Stimulated activated CD4-positive, alpha-beta T cell treated with anti-CD3 and anti-CD28 coated beads, TNF-alpha, amount 100 ng/mL, for 4 hours (primary cell): ENCODE measurements around the gene ATP9A.
"Not testable (repeated sequence)": the region's sequence is repeated elsewhere in the genome, so short reads cannot be mapped to it uniquely, and the experiment has no call there.

Source experiments
- DNase-seq, 3 experiments: peaks; one replicate each; pipeline ENCODE4 v3.0.0-alpha.2; 2020; ENCODE audit warnings: low read depth in 3 of 3

ATP9A gene

DNA sequence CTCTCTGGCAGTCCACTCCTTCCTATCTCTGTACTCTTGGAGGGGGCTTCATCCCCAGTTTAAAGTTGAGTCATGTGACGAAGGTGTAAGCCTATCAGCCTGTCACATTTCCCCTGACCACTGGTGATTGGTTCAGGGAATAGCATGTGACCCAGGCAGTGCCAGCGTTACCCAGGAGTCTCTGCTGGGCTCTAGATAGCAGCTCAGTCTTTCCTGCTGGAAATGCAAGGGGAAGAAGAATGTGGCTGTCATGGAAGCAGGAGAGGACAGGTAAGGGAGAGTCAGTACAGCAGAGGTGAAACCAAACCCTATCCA, 190.1 kb downstream of the ATP9A start:
- no peak for DNase-seq

DNA sequence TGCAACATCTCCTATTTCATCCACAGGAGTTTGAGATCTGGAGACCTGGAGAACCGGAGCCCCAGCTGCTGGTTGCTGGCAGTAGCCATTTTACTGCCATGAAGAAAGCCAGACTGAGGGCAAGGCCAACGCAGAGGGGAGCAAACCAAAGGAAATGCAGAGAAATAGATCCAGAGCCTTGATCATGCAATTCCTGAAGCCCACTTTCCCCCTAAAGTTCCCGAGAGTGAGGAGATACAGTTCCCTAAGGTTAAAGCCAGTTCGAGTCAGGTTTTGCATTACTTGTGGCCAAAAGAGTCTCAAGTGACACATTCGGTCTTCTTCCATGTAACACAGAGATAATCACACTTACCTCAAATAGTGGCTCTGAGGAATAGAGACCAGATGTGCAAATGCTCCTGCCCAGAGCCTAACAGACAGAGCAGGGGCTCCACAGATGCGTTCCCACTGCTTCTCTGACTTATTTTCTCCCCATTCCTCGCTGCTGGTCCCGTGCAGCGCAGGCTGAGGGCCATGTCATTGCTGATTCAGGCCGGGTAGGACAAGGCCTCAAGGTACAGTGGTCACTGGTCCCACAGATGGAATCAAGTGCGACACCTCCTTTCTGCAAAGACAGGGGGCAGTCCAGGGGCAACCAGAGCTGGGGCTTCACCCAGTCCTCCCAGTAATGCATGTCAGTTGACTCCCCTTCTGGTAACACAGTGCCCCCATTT, 190.6 kb downstream of the ATP9A start:
- no peak for DNase-seq

DNA sequence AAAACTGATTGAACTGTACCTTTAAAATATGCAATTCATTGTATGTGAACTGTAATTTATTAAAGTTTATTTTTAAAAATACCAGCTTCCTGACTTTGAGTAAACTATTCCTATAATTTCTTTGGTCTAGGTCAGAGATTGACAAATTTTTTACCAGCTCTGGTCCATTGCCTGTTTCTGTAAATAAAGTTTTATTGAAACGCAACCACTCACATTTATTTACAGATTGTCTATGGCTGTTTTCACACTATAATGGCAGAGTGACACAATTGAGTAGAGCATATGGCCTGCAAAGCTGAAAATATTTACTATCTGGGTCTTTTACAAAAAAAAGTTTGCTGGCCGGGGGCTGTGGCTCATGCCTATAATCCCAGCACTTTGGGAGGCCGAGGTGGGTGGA, 192.7 kb downstream of the ATP9A start:
- DNase-seq, result no peak

DNA sequence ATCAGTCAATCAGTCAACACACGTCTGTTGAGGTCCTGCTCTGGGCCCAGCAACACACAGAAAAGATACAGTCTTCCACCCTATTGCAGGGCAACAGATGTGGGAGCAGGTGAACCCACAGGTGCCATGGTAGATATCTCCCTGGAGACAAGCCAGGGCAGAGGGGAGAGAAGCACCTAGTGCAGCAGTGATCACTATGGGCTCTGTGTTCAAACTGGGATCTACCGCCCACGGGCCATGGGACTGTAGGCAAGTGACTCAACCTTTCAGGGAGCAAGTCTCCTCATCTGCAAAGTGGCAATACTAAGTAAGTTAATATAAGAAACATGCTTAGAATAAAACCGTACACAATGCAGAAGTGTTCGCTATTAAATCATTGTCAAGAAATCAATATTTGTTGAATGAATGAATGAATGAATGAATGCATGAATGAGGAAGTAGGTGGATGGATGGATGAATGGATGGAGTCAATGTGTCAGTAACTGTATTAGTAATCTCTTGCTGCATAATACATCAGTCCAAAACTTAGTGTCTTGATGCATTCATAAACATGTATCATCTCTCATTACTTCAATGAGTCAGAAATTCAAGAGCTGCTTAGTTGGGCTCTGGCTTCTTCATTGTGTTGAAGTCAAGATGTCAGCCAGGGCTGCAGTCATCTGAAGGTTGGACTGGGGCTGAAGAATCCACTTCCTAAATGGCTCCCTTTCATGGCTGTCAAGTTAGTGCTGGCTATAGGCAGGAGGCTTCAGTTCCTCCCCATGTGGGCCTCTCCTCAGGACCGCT, 193.7 kb downstream of the ATP9A start:
- DNase-seq, result no peak

DNA sequence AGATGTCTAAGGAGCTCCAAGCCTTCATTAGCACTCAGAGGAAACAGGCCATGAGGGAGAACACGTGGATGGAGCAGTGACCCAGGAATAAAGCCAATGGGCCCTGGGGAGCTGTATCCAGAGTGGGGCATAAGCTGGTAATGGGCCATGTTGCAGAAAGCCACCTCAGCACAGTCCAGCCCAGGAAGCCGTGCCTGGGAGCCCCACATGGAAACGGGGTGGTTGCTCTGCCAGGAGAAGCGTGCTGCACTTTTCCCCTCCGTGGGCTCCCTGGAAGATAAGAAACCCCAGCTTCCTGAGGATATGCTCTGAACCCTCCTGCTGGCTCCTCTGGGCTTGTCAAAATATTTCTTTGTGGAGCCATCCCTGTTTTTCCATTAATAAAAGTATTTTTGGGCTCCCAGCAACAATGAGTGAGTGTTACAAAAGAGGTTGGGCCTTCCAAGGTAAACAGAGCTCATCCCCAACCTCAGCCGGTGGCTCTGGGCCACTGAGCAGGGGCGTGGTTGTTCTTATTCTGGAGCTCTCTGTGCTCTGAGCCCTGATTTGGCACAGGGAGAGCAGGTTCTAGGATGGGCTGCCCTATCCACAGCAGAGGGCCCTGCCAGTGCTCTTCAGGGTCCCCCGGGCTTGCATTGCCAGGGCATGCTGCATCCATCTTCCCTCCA, 194.5 kb downstream of the ATP9A start:
- DNase-seq, result no peak

DNA sequence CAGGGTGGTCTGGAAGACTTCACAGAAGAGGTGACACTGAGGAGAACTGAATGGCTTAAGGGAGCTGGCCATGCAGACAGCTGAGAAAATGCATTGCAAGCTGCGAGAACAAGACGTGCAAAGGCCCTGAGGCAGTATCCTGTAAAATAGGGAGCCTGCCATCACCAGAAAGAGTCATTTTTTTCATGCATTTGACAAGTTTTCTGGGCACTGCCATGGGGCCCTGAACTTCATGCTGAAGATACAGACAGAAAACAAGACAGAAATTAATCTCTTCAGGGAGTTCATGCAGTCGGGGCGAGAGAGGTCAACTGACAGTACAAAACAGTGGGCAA, 196.8 kb downstream of the ATP9A start:
- no peak for DNase-seq

DNA sequence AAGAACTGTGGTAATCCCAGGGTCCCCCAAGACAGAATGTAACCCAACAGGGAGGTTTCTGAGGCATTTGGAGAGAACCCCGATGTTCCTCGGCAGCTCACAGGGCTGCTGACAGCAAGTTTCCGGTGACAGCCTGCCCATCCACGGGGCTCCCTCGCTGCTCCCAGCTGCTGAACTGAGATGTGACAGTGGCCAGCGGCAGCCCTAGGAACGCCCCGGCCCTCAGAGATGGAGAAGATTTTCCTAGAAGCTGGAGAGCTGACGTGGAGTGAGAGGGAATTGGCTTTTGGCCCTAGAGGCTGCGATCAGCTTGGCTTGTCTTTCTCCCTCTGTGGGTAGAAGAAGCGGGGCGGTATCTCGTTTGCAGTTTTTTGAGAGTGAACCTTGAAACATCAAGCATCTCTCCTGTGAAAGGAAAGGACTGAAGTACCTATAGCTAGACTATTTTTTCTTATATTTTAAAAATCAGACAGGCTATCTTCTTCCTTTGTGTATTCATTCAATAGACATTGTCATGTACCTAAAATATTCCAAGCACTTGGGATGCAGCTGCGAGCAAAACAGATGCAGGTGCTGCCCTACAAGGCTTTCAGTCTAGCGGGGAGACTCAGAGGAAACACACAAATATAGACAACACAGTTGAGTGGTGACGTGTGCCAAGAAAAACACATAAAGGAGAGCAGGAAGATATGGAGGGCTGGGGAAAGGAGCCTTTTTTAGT, 197.3 kb downstream of the ATP9A start:
- no peak for DNase-seq

DNA sequence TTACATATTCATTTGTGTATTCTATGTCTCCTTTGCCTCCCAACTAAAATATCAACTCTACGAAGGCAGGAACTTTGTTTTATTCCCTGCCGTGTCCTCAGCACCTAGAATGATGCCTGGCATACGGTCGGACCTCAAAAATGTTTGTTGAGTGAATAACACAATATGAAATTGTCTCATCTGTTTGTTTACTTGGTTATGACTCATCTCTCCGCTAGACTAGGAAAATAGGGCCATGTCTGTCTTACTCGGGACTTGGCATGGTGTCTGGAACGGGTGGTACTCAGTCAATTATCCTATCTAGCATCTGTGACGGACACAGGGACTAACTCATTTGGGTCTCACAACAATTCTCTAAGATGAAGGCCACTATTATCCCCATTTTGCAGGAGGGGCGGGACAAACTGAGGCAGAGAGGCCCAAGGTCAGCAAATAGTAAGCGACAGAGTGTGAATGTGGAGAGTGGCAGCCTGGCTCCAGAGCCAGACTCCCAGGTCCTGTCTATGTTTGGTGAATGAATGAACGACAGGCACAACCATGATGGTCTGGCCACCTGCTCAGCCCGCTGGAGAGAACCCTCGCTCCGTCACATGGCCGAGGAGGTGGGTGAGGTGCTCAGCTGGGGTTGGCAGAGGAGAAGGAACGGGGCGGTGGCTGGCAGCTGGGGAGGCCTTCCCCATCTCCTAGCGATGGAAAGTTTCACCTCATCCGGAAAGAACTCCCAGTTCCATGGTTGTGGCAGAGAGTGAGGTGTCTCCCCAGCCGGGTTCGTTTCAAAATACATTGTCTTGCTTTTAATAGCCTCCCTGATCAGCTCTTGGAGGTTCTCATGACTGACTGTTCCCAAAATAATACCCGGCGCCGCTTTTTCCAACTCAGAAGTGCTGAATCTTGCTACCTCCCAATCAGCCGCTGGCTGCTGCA, 198.1 kb downstream of the ATP9A start:
- DNase-seq, result no peak

DNA sequence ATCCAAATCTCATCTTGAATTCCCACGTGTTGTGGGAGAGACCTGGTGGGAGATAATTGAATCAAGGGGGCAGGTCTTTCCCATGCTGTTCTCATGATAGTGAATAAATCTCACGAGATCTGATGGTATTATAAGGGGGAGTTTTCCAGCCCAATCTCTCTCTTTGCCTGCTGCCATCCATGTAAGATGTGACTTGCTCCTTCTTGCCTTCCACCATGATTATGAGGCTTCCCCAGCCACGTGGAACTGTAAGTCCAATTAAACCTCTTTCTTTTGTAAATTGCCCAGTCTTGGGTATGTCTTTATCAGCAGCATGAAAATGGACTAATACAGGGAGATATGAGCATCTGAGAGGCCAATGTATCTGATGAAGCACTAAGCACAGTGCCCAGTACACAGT, 199.7 kb downstream of the ATP9A start:
- DNase-seq, result not testable (repeated sequence)

DNA sequence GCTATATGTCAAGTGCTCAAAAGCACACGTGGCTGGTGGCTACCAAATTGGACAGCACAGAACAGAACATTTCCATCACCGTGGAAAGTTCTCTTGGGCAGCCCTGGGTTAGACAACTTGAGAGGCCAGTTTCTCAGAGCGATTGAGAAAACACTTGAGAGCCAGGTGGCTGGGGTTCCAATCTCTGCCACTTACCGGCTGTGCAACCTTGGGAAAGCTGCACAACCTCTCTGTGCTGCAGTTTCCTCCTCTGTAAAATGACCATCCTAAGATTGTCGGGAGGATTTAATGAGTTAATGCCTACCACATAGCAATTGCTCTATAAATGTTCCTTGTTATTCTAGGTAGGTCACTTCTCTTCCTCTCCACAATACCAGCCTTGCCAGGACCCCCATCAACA, 200.6 kb downstream of the ATP9A start:
- no peak for DNase-seq

DNA sequence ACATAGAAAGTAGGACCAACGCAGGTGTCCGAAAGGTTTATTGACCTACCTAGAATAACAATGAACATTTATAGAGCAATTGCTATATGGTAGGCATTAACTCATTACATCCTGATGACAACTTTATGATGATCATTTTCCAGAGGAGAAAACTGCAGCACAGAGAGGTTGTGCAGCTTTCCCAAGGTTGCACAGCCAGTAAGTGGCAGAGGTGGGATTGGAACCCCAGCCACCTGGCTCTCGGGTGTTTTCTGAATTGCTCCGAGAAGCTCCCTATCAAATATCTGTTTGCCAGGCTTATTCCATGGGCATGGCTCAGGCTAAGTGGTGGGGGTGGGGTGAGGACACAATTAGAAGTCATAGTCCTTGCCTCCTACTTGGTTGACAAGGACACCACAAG, 201.6 kb downstream of the ATP9A start:
- DNase-seq, result no peak

DNA sequence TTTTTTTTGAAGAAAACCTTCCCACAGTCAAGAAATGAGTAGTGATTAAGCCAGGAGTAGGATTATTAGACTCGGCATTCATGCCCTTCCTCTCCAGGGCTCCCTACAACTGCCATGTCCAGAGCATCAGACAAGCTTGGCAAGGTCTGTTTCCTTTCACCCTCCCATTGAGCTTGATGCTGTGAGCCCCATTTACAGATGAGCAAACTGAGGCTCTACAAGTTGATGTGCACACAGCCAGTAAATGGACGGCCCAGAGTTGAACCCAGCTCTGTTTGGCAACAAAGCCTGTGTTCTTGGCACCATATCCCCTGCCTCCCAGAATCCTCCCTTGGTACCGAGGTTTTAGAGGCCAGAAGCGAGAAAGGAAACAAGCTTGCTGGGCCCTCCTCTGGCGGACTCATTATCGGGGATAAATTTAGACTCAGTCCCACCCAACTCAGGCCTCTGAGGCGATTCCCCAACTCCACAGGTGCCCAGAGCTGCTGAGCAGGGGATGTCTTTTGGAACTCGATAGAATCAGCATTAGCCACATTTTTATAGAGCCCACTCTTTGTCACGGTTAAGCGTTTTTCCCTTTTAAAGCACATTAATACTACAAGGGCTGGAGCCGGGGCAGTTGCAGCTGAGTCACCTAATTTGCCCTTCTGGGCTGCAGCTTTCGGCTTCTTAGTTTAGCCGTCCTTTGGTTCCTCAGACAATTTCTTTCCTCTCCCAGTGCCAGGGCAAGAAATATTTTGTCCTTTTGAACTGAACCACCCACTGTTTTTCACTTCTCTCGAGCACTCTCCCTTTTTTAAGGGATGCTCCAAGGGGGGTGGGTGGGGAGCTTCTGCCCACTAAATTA, 202.7 kb downstream of the ATP9A start:
- DNase-seq, result no peak

DNA sequence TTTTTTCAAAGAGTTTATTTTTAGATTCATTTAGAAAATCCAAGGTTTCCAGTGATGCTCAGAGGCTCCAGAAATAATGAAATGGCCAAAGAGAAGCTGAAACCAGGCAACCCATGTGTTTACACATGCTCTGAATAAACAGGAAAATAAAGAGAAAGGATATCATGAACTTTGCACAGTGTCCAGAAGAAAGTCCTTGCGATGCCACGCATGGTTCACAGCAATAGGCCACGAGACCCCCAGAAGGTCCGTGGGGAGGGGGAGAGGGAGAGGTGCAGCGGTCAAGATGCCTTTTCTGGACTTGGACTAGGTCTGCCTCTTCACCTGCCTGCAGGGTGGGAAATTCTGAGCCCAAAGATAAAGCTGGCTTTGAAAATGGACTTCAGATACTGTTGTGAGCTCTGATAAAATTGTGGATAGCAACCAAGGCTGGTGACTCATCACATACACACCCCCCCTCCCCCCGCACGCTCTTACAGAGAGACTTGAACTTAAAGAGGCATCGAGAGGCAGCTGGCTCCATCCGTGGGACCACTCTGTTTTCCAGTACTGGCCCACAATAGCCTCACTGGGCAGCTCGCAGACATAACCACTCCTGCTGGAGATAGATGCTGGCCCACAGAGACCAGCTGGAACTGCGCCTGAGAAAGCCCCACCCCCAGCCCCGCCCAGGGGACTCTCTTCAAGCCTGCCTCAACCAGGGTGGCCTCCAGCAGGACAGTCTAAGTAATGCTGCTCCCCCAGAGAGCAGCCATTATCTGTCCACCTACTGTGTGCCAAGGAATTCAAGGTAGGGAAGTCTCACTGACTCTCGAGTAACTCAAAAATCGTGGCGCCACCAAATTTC, 204.5 kb downstream of the ATP9A start:
- peak in 1 of 3 experiments; percentile 24 for DNase-seq

DNA sequence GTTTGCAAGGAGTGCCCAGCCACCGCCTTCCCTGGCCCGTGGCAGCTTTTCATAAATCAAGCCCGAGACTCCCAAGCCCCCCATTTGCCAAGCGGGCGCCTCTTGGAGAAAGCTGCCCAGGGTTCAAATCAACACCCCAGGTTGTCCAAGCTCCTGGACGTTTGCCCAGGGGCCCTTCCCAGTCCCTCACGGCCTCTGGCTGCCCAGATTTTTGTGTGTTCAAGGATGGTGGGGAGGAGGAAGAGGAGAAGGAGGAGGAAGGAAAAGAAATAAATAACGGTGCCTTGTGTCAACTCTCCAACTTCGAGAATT, 205.1 kb downstream of the ATP9A start:
- no peak for DNase-seq

DNA sequence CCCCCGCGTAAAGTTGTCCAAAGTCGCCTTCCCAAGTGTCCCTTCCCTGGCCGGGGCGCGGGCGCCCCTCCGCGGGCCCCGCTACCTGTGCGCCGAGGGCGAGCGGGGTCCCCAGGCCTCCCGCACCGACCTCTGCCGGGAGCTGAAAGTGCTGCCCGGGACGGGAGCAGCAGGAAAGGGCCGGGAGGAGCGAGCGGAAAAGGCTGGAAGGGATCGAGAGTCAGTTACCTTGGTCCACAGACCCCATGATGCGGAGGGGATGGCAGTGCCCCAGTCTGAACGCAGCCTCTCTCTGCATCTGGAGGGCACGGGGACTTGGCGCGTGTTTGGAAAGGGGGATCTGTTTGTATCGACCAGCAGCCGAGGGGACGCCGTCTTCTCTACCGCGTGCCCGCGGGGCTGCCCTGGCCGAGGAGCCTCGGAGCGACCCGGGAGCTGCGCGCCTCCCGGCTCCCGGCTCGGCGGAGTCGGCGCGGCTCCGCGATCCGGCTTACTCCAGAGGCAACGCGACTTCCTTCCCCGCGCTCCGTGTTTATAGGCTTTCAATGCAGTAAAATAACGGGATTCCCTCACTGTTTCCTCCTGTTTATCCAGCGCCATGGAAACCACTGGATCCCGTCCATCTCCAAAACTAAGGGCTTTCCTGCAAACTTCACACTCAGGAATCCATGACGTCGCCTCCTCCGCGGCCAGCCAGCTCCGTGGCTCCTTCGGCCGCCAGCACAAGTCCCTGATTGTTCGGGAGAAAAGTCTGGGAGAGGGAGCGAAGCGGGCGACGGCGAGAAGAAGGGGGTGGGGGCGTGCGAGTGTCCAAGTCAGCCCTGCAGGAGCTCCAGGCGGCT, 205.6 kb downstream of the ATP9A start:
- no peak for DNase-seq

DNA sequence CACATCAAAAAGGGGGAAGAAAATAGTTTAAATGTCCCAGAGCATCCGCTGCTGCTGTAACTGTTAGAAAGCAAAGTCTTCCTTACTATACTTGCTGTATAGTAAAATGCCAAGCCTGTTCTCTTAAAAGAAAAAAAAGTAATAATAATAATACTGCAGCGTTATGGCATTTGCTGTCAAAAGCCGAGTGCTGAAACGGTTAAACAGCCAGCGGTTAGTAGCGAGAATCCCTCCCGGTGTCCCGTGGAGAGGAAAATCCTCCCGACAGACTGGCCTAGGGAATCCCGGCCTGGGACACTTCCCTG, 206.2 kb downstream of the ATP9A start:
- DNase-seq, result no peak

DNA sequence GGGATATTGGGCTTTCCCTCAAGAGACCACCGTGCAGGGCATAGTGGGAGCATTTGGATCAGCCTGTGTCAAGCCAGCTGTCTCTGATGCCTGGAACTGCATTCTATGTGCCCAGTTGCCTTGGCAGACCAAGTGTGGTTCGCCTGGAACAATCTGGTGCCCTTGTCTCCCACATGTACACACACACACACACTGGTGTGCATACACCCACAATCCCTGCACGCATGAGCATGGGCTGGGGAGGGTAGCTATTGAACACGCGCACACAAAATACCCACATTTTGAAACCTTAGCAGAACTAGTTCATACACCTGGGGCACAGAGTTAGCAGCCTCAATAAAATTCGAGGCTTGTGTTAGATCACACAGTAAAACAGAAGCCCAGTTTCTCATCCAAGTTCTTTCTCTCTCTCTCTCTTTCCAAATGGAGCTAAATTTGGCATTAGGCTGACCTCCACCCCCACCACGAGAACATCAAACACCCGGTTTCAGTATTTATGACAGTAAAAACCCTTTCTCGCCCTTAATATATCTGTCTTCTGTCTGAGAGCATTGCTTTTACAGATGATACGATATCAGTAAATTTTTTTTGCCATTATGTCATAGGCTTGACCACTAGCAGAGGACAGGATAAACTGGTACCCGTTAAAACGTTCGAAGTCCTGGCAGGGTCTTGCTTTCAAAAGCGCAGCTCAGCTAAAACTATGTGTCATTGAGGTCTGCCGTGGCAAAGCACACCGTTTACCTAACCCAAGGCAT, 207.5 kb downstream of the ATP9A start:
- DNase-seq, result no peak

DNA sequence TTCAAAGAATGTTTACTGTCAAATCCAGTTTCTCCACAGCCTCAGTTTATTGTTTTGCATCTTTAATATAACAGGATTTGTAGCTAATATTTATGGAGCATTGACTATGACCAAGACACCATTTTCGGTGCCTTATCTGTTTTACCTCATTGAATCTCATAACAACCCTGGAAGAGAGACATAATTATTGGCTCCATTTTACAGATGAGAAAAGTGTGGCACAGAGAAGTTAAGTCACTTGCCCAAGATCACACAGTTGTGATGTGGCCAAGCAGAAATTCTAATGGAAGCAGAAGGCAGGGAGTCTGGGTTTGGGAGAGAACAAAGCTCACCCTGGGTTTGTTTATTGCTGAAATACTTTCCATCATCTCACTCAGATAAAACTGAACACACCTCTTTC, 208.1 kb downstream of the ATP9A start:
- no peak for DNase-seq
